ENCODE measurements around the gene ARRDC5.
"Not testable (repeated sequence)": the region's sequence is repeated elsewhere in the genome, so short reads cannot be mapped to it uniquely, and the experiment has no call there.

The ARRDC5 gene

DNA sequence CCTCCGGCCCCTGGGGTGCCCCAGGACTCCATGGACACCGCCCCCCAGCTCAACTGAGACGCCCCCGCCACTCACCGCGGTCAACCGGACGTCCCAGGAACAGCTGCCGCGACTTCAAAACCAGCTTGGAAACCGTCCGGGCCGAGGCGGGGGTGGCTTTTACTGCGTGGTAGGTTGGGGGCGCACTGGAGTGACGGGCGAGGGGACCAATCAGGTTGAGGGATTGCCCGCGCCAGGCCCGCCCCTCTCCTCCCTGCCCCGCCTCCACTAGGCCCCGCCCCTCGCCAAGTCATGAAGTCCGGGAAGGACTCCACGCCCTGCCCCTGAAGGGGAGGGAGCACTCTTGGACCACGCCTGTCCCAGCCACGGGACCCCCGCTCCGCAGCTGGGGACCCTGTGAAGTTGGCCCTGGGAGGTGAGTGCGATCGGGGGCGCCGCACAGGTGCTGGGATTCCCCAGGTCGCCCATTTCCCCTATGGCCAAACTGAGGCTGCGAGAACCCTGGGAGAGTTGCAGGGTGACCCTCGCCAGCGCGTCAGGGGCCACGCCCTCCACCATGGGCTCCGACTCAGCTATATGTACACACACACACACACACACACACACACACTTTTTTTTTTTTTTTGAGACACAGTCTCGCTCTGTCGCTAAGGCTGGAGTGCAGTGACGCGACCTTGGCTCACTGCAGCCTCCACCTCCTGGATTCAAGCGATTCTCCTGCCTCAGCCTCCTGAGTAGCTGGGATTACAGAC is 35.0 kb downstream of the ARRDC5 start, which contains the start of gene PLIN3:
Gene PLIN3 (minus strand): TSS at position 134 of the 752 bp plus-strand sequence. CDS start 6,273 bp downstream, outside the sequence.
- DNase-seq, result peak; percentile 95

DNA sequence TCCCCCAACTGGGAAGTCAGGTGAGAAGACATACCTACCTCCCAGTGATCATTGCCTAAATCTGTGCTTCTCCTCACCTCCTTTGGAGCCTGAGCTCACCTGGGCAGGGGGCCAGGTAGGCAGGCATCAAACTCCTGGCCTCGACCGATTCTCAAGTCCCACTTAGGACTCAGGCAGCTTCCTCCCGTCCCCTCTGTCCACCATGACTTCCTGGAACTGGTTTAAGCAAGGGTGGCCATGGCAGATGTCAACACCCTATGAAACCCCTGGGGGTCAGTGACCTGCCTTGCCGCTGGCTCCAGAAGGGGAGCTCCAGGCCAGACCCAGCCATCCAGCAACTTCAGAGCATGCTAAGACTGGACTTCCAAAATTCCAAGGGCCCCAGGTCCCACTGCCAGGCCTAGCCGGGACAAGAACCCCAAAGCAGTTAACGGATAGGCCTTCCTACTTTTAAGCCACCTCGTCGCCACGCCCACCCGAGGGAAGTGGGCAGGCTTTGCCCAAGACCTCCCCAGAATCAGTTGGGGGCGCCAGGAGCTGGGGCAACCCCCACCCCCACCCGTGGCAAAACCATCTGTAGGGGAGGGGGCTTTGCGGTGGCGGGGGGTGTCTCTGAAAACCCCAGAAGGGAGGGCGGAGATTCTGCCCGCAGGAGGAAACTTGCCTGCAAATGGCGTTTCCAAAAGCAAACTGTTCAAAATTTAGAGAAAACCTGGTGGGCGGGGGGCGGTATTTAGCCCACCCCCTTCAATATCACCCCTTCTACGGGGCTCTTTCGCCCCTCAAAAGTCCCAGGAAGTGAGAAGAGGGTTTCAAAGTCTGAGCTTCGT is 35.9 kb downstream of the ARRDC5 start:
- peak; percentile 38 for DNase-seq

DNA sequence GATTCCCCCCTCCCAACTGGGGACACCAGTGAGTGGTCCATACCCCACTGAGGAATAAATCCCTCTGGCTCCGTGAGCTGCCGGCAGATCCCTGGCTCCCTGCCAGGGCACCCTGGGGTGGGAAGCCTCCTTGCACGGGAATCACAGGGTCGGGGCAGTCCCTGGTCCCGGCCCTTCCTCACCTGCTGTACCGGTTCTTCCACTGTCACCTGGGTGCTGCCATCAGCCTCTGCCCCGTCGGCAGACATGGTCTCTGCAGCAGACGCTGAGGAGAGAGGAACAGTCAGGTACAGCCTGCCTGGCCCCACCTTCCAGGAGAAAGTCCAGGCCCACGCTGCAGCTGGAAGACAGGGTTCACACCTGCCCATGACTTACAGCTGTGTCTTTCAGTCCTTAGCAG is 41.5 kb downstream of the ARRDC5 start:
- no peak for DNase-seq

DNA sequence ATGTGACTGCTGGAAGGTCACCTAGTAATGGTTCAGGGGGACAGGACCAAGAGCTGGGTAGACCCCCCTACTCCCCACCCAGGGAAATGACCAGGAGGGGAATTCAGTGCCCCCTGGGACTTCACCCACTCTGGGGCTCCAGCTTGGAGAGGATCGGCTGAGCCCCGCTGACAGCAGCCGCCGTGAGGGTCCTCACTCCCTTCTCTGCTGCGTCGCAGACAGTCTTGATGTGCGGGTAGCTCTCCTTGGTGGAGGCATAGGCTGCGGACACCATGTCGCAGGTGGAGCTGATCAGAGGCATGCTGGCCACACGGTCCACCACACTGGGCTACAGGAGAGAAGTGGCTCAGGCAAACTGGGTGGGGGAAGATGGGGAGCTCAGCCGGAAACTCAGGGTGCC is 43.0 kb downstream of the ARRDC5 start:
- DNase-seq, result no peak

DNA sequence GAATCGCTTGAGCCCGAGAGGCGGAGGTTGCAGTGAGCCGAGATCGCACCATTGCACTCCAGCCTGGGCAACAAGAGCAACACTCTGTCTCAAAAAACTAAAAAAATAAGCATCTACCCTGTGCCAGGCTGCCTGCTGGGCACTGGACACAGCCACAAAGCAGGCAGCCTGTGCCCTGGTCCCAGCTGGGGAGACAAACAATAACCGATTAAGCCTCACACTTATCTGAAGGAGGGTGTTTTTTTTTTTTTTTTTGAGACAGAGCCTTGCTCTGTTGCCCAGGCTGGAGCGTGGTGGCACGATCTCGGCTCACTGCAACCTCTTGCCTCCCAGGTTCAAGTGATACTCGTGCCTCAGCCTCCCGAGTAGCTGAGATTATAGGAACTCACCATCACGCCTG is 46.2 kb downstream of the ARRDC5 start:
- not testable (repeated sequence) for DNase-seq

DNA sequence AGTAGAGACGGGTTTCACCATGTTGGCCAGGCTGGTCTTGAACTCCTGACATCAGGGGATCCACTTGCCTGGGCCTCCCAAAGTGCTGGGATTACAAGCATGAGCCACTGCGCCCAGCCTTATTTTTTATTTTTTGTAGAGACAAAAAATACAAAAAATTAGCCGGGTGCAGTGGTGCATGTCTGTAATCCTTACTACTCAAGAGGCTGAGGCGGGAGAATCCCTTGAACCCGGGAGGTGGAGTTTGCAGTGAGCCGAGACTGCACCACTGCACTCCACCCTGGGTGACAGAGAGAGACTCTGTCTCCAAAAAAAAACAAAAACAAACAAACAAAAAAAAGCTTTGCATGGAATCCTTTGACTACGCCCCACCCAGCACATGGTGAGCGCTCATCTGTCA is 49.2 kb downstream of the ARRDC5 start:
- DNase-seq, result not testable (repeated sequence)

DNA sequence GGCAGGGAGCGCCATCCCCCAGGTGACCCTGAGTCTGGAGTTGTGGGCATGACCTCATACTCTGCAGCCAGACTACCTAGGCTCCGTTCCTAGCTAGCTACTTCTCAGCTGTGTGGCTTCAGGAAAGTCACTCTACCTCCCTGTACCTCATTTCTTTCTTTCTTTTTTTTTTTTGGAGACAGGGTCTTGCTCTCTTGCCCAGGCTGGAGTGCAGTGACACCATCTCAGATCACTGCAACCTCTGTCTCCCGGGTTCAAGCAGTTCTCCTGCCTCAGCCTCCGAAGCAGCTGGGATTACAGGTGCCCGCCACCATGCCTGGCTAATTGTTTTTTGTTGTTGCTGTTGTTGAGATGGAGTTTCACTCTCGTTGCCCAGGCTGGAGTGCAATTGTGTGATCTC is 50.2 kb downstream of the ARRDC5 start:
- no peak for DNase-seq

DNA sequence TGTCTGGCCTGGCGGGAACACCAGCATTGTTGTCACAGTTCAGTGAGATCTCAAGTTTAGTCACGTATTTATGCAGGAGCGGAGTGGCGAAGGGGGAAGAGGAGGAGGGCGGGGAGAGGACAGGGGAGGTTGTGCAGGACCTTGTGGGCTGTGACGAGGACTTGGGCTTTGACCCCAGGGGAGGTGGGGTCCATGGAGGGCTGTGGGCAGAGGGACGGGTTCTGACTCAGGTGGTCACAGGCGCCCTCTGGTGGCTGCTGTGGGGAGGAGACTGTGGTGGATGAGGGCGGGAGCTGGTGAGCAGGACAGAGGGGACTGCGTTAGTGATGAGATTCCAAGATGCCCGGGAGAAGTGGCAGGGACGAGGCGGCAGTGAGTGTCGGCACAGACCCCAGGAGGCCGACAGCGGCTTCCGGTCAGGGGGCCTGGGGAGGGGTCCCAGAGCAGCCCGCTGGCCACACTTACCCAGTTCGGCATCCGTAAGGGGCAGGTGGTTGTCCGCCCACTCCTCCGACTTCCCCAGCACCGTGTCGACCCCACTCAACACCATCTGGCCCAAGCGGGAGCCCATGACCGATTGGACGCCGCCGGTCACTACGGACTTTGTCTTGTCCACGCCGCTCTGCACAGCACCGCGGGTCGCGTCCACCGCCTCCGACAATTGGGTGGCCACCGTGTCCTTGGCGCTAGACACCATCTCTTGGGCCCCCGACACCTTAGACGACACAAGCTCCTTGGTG is 51.0 kb downstream of the ARRDC5 start:
- DNase-seq, result peak; percentile 47

DNA sequence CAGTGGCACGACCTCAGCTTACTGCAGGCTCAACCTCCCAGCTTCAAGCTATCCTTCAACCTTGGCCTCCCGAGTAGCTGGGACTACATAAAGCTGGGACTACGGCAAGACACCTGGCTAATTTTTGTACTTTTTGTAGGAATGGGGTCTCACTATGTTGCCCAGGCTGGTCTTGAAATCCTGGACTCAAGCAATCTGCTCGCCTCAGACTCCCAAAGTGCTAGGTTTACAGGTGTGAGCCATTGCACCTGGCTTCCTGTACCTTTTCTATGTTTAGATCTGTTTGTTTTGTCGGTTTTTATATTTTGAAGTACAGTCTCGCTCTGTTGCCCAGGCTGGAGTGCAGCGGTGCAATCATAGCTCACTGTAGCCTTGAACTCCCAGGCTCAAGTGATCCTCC is 53.7 kb downstream of the ARRDC5 start:
- DNase-seq, result no peak

DNA sequence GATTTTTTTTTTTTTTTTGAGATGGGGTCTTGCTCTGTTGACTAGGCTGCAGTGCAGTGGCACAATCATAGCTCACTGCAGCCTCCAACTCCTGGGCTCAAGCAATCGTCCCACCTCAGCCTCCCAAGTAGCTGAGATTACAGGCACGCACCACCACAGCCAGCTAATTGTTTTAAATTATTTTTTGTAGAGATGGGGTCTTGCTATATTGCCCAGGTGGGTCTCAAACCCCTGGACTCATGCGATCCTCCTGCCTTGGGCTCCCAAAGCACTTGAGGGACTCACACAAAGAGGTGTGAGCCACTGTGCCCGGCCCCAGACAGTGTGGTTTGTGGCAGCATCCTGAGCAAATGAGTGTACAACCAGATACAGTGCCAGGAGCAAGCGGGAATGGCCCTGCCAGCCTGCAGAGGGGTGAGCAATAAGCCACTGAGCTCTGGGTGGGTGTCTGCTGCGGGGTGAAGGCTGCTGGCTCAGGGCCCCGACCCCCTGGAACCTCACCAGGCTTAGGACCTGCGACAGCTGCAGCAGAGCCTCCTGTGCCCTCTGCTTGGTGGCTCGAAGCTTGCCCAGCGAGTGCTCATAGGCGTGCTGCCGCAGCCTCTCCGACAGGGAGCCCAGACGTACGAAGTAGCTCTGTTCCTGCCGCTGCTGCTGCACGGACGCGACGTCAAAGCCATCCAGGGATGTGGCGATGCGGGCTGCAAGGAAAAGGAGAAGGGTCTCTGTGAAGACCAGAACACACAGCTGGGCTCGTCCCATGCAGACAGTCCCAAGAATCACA is 55.3 kb downstream of the ARRDC5 start:
- no peak for DNase-seq

DNA sequence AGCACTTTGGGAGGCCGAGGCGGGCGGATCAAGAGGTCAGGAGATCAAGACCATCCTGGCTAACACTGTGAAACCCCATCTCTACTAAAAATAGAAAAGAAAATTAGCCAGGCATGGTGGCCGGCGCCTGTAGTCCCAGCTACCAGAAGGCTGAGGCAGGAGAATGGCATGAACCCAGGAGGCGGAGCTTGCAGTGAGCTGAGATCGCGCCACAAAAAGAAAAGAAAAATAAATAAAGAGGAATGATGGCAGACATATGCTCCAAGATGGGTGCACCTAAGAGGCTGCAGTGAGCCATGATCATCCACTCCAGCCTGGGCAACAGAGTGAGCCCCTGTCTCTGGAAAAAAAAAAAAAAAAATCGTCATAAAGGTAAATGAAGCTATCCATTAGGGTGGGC is 56.7 kb downstream of the ARRDC5 start:
- peak; percentile 32 for DNase-seq

DNA sequence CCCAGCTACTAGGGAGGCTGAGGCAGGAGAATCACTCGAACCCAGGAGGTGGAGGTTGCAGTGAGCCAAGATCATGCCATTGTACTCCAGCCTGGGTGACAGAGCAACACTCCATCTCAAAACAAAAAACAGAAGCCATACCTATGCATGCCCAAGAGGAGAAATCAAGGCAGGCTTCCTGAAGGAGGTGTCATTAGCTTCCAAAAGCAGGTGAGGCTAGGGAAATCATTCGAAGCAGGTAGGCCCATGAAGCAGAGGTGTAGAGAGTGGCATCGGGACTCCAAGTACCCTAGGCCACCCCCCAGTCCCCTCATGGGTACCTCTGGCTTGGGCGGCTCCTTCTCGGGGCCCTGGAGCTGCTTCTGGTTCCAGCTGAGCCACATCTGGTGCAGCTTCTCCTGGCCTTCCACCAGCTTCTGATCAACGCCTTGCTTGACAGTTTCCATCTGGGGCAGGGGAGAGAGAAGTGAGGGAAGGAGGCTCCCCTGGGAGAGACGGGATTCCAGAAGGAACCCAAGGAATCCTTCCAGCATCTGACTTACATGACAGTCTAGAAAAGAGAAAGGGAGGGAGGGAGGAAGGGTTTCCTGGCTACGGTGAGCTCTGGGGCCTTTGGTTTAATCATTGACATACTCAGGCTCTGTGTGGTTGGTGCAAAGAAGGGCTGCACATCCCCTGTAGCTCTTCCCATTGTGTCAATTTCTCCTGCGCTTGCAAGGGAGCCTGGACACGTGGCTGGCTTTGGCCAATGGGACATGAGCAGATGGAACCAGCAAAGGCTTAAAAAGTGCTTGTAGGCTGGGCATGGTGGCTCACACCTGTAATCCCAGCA is 58.1 kb downstream of the ARRDC5 start:
- DNase-seq, result peak; percentile 85

DNA sequence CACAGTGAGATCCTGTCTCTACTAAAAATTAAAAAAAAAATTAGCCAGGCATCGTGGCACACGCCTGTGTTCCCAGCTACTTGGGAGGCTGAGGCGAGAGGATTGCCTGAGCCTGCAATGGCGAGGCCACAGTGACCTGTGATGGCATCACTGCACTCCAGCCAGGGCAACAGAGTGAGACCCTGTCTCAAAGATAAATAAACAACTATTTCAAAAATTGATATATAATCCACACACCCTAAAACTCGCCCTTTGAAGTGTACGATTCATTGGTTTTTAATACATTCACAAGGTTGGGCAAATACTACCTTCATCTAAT is 59.1 kb downstream of the ARRDC5 start:
- DNase-seq, result no peak

All from fibroblast of skin of abdomen (primary cell).